Measurements from ENCODE around the gene LRP1B.

The LRP1B gene

GRCh38 chr2:141062443-141062842, 1068.4 kb downstream of the LRP1B start:
- no peak for DNase-seq

- no peak for DNase-seq
Measured at GRCh38 chr2:141062031-141062430, 1068.8 kb downstream of the LRP1B start.

DNA sequence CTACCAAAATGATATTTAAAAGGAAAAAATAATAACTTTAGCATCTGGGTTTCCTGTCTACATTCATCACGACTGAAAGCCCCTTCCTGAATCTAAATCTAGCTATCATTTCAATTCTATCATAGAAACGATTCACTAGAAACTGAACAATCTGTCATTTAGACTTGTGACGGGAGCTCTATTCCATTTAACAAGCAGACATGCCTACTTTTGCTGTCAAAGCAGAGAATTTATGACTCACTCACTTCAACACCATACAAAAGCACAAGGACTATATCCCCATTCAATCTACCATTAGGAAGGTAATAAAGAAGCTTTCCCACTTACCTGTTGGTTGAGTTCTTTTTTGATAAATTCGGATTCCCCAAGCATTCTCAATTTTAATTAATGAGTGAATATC, 1072.3 kb downstream of the LRP1B start:
- DNase-seq, result no peak

DNA sequence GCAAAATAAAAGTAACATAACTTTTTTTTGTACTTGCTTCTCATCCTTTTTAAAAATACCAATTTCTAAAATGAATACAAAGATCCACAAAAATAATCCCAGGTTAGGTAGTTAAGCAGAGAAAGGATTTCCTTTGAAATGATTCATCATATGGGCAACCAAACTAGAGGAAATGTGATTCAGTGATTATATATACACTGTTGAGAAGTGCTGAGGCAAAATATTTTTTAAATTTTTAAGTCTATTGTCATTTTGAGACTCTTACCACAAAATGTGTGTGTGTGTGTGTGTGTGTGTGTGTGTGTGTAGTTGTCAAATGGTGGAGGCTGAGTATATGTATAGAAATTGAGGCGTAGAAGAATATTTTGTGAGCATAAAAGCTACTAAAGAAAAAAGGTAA, 1075.3 kb downstream of the LRP1B start:
- DNase-seq, result no peak

DNA sequence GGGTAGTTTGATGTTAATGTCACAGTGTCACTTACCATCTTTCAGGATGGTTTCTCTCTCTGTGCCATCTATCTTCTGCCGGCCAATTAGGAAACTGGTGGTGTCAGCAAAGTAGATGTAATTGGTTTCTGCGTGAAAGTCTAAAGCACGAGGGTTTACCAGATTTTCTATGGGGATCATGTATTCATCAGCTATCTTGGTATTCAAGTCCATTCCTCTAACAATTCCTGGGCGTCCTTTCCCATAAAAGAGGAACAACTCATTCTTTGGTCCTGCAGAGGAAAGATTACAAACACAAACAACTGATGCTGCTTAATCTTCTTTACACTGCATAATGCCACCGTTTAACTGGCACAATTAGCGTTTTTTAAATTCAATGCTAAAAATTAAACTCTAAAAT, 1081.9 kb downstream of the LRP1B start:
- DNase-seq, result no peak

DNA sequence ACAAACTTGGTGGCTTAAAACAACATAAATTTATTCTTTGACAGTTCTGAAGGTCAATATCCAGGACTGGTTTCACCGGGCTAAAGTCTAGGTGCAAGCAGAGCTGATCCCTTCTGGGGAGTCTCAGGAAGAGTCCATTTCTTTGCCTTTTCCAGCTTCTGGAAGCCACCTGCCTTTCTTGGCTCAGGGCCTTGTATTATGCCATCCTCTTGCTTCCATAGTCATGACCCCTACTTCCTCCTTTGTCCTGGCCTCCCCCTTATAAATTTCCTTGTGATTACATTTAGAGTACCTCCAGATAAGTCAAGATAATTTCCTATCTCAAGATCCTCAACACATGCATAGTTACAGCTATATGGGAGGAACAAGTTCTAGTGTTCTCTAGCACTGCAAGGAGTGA, 1089.5 kb downstream of the LRP1B start:
- no peak for DNase-seq

DNA sequence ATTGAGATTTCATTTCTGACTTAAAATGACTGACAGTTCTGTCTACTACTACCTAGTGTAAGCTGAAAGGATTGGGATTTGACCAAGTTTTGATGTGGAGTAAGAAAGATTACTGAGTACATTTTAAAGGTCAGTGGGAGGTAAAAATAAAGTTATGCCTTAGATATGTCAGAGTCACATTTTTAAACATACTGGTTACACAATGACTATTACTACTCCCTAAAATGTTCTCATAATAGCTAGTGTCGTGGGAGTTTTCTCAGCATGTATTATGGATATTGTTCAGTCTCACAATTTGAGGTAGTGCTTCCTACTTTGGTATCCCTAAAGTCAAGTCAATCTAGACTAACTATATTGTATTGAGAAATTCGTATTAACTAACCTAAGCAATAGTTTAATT, 1092.5 kb downstream of the LRP1B start:
- DNase-seq, result no peak

DNA sequence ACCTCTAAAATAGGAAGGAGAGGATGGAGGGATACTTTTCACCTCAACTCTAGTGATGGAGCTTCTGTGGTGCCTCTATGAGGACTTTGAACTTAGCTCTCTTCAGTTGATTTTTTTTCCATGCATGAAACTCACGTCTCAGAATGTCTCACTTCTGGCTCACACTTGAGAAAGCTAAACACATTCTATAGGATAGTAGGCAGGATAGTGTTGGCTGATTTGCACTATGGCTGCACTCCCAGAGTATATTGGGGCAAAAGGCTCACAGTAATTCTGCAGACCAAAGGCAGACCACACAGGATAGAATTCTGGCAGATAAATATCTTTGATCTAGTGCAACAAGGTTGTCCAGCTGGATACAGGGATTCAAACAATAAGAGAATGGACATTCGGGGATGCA, 1093.5 kb downstream of the LRP1B start:
- no peak for DNase-seq

DNA sequence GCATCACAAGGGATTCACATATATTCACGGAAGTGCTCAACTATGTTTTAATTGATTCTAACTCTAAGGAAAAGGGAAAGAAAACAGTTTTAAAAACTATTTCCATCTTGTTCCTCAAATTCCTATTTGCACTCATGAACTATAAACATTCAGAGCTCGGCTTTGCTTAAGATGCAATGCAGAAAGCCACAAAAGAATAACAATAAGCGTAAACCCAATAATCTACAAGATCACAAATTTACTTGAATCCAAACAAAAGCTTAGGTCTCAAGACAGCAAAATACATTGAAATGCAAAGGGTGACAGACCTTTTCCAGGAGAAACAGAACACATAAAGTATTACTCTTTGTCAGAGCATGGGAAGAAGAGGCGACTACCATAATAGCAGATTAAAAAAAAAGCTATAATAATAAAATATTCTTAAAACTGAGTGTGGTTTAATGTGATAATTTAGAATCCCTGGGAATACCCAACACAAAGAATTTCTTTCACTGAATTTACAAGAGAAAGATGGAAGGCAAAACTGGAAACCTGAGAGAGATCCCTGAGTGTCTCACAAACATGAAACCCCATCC, 1094.9 kb downstream of the LRP1B start:
- no peak for DNase-seq

- no peak for DNase-seq
Measured at GRCh38 chr2:141029428-141030078, 1101.3 kb downstream of the LRP1B start.

DNA sequence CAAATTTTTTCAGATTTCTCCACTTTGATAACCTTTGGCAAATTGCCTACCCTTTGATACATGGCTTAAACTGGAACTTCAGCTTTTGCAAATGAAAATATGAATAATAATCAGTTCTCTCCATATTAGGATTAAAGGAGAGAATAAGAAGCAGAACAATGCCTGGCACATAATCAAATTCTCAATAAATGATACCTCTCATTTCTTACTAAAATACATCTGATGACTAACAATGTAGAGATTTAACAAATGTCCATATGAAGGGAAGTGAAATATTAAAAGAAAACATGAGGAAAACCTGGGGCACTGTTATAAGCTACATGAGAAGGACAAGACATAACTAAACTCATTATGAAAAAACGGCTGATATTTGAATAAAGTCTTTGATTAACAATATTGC, 1103.6 kb downstream of the LRP1B start:
- DNase-seq, result no peak

DNA sequence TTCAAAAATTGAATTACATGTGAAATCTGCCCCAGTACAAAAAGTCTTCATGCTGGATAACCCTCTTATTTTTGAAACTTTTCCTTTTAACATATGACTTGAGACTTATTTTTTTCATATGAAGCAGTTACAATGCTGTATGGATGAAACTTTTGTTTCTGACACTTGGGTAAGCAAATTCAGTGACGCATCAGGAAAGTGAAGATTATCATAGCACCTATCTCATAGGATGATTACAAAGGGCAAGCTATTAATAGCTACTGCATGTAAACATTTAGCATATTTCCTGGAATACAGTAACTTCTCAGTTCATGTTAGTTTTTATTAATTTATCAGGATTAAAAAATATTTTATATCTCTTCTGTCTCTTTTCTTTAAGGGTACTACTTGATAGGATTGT, 1109.2 kb downstream of the LRP1B start:
- no peak for DNase-seq

- no peak for DNase-seq
Measured at GRCh38 chr2:141021109-141021508, 1109.7 kb downstream of the LRP1B start.

DNA sequence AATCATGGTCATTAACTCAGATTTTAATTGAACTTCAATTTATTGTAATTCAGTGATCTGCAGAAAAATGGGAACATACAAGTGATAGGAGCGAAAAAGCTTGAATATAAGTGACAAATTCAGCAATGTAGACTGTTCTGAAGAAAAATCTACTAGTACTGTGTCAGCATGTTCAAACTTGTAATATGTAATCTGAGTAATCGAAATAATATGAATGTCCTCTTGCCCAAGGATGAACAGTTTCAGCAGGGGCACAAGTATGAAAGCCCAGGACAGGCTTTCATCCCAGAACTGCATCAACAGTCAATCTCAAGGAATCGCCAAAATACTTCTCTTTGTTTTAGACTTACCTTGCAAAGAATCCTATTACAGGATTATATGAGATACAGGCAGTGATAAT, 1110.5 kb downstream of the LRP1B start:
- no peak for DNase-seq

GRCh38 chr2:141015341-141016047, 1115.3 kb downstream of the LRP1B start:
- no peak for DNase-seq

DNA sequence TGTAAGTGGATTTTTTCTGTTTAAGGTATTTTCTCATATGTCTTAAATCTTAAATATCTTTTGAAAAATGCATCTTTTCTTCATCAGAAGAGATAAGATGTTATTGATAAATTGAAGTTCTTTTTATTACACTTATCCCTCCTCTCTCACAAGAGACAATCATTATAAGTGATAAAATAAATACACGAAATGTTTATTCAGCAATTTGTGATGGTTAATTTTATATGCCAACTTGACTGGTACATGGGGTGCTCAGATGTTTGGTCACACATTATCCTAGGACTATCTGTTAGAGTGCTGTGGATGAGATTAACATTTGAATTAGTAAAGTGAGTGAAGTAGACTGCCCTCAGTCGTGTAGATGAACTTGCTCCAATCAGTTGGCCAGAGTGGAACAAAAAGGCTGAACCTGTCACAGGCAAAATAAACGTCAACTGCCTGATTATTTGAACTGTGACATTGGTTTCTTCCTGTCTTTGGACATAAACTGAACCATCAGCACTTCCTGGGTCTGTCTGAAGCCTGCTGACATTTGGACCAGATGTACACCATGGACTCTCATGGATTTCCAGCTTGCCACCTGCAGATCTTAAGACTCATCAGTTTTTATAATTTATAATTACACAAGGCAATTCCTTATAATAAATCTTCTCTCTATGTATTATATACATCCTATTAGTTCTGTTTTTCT, 1126.7 kb downstream of the LRP1B start:
- DNase-seq, result no peak

GRCh38 chr2:141001750-141002149, 1129.1 kb downstream of the LRP1B start:
- no peak for DNase-seq

DNA sequence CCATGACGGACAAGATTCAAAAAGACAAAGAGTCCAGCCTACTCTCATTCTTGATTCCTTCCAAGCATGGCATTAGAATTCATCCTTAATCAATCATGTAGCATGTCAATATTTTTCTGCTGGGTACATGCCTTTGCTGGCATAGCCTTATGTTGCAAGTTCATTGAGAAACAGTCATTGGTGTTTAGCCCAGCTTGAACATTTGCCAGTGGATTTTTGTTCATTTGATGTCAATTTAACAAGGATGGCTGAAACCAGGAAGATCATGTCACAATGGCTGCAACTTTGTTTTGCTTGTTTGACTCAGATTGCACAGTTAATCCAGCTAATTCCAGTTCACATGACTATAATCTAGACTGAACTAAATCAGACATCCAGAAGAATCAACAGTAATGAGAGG, 1132.2 kb downstream of the LRP1B start:
- no peak for DNase-seq

GRCh38 chr2:140998017-140998416, 1132.8 kb downstream of the LRP1B start:
- DNase-seq, result no peak

- DNase-seq, result no peak
Measured at GRCh38 chr2:140994856-140995255, 1136.0 kb downstream of the LRP1B start.

DNA sequence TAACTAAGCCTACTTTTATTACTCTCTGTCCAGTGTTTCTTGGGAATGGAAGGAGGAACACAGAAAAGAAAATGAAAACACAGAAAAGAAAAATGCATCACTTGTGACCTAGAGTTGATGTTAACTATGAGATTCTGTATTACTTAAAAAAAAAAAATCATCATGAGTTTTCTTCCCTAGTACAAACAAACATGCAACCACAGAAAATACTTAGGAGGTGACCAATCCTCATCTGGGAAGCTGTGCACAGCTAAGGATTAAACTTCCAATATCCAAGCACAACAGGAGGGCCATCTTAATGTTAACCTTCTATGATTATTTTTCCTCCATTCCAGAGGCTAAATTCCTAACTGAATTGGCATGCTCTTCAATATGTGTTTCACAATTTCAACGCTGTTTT, 1140.4 kb downstream of the LRP1B start:
- DNase-seq, result no peak

GRCh38 chr2:140988597-140988996, 1142.2 kb downstream of the LRP1B start:
- no peak for DNase-seq

DNA sequence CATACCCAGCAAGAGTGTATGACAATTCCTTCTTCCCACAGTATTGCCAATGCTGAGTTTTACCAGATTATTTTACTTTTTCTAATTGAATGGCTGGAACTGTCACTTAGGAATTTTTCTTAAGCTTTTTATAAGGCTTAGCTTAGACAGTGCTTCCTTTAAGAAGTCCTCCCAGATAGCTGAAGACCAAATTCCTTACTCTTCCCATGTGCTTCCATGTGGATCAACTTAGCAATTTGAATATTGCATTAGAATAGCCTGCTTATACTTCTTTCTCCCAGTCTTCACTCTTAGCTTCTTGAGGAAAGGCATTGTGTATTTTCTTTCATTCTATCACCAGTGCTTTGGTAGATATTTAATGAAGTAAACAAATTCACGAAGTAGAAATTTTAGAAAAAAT, 1144.4 kb downstream of the LRP1B start:
- DNase-seq, result no peak

GRCh38 chr2:140975237-140975636, 1155.6 kb downstream of the LRP1B start:
- no peak for DNase-seq
